H1 (cell line): ENCODE results near the gene HACE1. TPM values are rescaled to one million over a fixed set of nuclear protein-coding genes. Genes with fewer than 3 reads are reported as not detected.

Experiments
- CTCF ChIA-PET: fragments of 300-600 bp; sonication (Branson Sonifier 250); formaldehyde crosslinking; loops from one replicate; lab custom pipeline; 2021; ENCODE audit not compliant: partially characterized antibody; lab: Charles Lee
- POLR2A ChIA-PET: fragments of 300-600 bp; sonication (Branson Sonifier 250); formaldehyde crosslinking; loops from one replicate; lab custom pipeline; 2021; ENCODE audit warnings: inconsistent platforms; ENCODE audit not compliant: partially characterized antibody; lab: Charles Lee
- DNase-seq, 2 experiments: peaks; one replicate each; pipeline versions ENCODE4 v3.0.0 to v3.0.0-alpha.2; 2010 to 2022; ENCODE audit warnings: low spot score in 2 of 2, low read depth in 1 of 2, mixed read lengths in 1 of 2
- FAIRE-seq: peaks from 2 replicates; lab custom pipeline; 2011; peaks lifted over from hg19 to GRCh38; lab: Jason Lieb, UNC
- H2AFZ ChIP-seq: 2 replicates; pipeline ENCODE4 v1.8.1; 2012; ENCODE audit warnings: low read length, inconsistent platforms
- H2AK5ac ChIP-seq: 2 replicates; pipeline ENCODE4 v1.6.1; 2013; ENCODE audit warnings: low read depth, low read length
- H2BK120ac ChIP-seq: replicated peaks from 2 replicates; pipeline ENCODE3; 2013; ENCODE audit warnings: low read depth, low read length, inconsistent platforms
- H2BK12ac ChIP-seq: 2 replicates; pipeline ENCODE4 v1.6.1; 2013; ENCODE audit warnings: low read depth, low read length
- H2BK15ac ChIP-seq: 2 replicates; pipeline ENCODE4 v1.6.1; 2013; ENCODE audit warnings: low read length
- H2BK20ac ChIP-seq: 2 replicates; pipeline ENCODE4 v1.6.1; 2013; ENCODE audit warnings: low read length
- H2BK5ac ChIP-seq: 2 replicates; pipeline ENCODE4 v1.6.1; 2013; ENCODE audit warnings: low read depth, low read length
- H3K14ac ChIP-seq: 2 replicates; pipeline ENCODE4 v1.6.1; 2013; ENCODE audit warnings: inconsistent platforms; ENCODE audit not compliant: insufficient read length
- H3K18ac ChIP-seq: 2 replicates; pipeline ENCODE4 v1.6.1; 2013; ENCODE audit warnings: low read length; ENCODE audit errors: extremely low read depth
- H3K23ac ChIP-seq: 2 replicates; pipeline ENCODE4 v1.6.1; 2013; ENCODE audit warnings: inconsistent platforms; ENCODE audit not compliant: insufficient read length
- H3K23me2 ChIP-seq: 2 replicates; pipeline ENCODE4 v1.6.1; 2013; ENCODE audit warnings: low read depth, low read length
- H3K27ac ChIP-seq: 2 replicates; pipeline ENCODE4 v1.6.1; 2011; ENCODE audit warnings: low read depth, low read length, inconsistent platforms
- H3K27me3 ChIP-seq, 4 experiments: replicated peaks in 1 of 4; 1 replicate in 1 of 4; 2 replicates in 3 of 4; pipeline versions ENCODE4 v1.6.1 to v1.8.1; 2011 to 2013; ENCODE audit warnings: low read length in 3 of 4, mild to moderate bottlenecking in 3 of 4, inconsistent platforms in 2 of 4, mixed read lengths in 2 of 4, moderate library complexity in 1 of 4; ENCODE audit not compliant: control insufficient read depth in 3 of 4, insufficient read depth in 3 of 4; ENCODE audit errors: extremely low read depth in 1 of 4
- H3K36me3 ChIP-seq, 4 experiments: 2 replicates each; pipeline versions ENCODE4 v1.6.1 to v1.8.1; 2011 to 2013; ENCODE audit warnings: mild to moderate bottlenecking in 4 of 4, low read length in 3 of 4, moderate library complexity in 2 of 4, control low read depth in 1 of 4, inconsistent platforms in 1 of 4; ENCODE audit not compliant: insufficient read depth in 4 of 4, control insufficient read depth in 2 of 4
- H3K4ac ChIP-seq: replicated peaks from 2 replicates; pipeline ENCODE3; 2013; ENCODE audit warnings: low read length, low read depth, mixed read lengths, inconsistent platforms; ENCODE audit not compliant: insufficient read length
- H3K4me1 ChIP-seq, 4 experiments: replicated peaks in 1 of 4; 1 replicate in 1 of 4; 2 replicates in 3 of 4; pipeline versions ENCODE4 v1.6.1 to v1.8.1; 2011 to 2013; ENCODE audit warnings: low read length in 3 of 4, inconsistent platforms in 2 of 4, mixed read lengths in 1 of 4; ENCODE audit not compliant: insufficient read depth in 4 of 4, control insufficient read depth in 3 of 4
- H3K4me2 ChIP-seq, 2 experiments: 2 replicates each; pipeline versions ENCODE4 v1.6.1 to v1.8.1; 2011 to 2013; ENCODE audit warnings: low read depth in 2 of 2, low read length in 2 of 2, control low read depth in 1 of 2, inconsistent platforms in 1 of 2, mild to moderate bottlenecking in 1 of 2; ENCODE audit not compliant: insufficient read depth in 1 of 2
- H3K4me3 ChIP-seq, 4 experiments: fragments of 200-600, 300-600 bp in 1 of 4; sonication (generic), shearing (Covaris generic), sonication (Bioruptor Twin) in 1 of 4; 2 replicates each; pipeline versions ENCODE4 v1.5.1 to v1.8.1; 2011 to 2016; ENCODE audit warnings: low read length in 4 of 4, low read depth in 3 of 4, control low read depth in 2 of 4, inconsistent platforms in 2 of 4, mild to moderate bottlenecking in 2 of 4, mixed read lengths in 1 of 4, moderate library complexity in 1 of 4; ENCODE audit not compliant: insufficient read depth in 2 of 4; ENCODE audit errors: extremely low read depth in 1 of 4
- H3K56ac ChIP-seq: replicated peaks from 2 replicates; pipeline ENCODE3; 2013; ENCODE audit warnings: low read depth, mild to moderate bottlenecking, mixed read lengths, low read length, inconsistent platforms; ENCODE audit not compliant: insufficient read length
- H3K79me1 ChIP-seq: 2 replicates; pipeline ENCODE4 v1.6.1; 2013; ENCODE audit warnings: low read depth, low read length, control low read depth
- H3K79me2 ChIP-seq, 2 experiments: 2 replicates each; pipeline versions ENCODE4 v1.6.1 to v1.8.1; 2012 to 2013; ENCODE audit warnings: low read length in 2 of 2, mild to moderate bottlenecking in 2 of 2, inconsistent platforms in 1 of 2; ENCODE audit not compliant: insufficient read depth in 2 of 2, control insufficient read depth in 1 of 2
- H3K9ac ChIP-seq, 4 experiments: replicated peaks in 1 of 4; 1 replicate in 1 of 4; 2 replicates in 3 of 4; pipeline versions ENCODE4 v1.6.1 to v1.8.1; 2011 to 2013; ENCODE audit warnings: low read depth in 3 of 4, low read length in 3 of 4, control low read depth in 2 of 4, mild to moderate bottlenecking in 2 of 4, moderate library complexity in 2 of 4, inconsistent platforms in 1 of 4; ENCODE audit errors: extremely low read depth in 1 of 4
- H3K9me3 ChIP-seq, 2 experiments: 2 replicates each; pipeline versions ENCODE4 v1.6.1 to v1.8.1; 2012 to 2013; ENCODE audit warnings: mild to moderate bottlenecking in 2 of 2, moderate library complexity in 2 of 2, control low read depth in 1 of 2, inconsistent platforms in 1 of 2, low read depth in 1 of 2, low read length in 1 of 2, mixed read lengths in 1 of 2; ENCODE audit not compliant: insufficient read depth in 2 of 2
- H4K20me1 ChIP-seq, 2 experiments: replicated peaks in 1 of 2; 2 replicates each; pipeline versions ENCODE3 to v1.8.1; 2011 to 2013; ENCODE audit warnings: inconsistent platforms in 2 of 2, low read length in 2 of 2, mild to moderate bottlenecking in 1 of 2; ENCODE audit not compliant: insufficient read depth in 2 of 2, control insufficient read depth in 1 of 2
- H4K5ac ChIP-seq: 2 replicates; pipeline ENCODE4 v1.6.1; 2013; ENCODE audit warnings: low read length, low read depth, mixed read lengths, inconsistent platforms; ENCODE audit not compliant: insufficient read length
- H4K8ac ChIP-seq: 2 replicates; pipeline ENCODE4 v1.8.0; 2013; ENCODE audit warnings: mild to moderate bottlenecking, moderate library complexity, low read length, inconsistent platforms; ENCODE audit not compliant: insufficient read depth; ENCODE audit errors: extremely low read depth
- H4K91ac ChIP-seq: replicated peaks from 2 replicates; pipeline ENCODE3; 2013; ENCODE audit warnings: low read length, mixed read lengths, inconsistent platforms; ENCODE audit not compliant: insufficient read length
- RNF2 ChIP-seq: fragments of 200-900, 300-1000 bp; sonication (generic); IDR thresholded peaks from 2 replicates; pipeline ENCODE4 v1.7.1; 2016; ENCODE audit warnings: borderline replicate concordance, low read depth, mild to moderate bottlenecking, antibody characterized with exemption, low read length; ENCODE audit not compliant: poor library complexity, severe bottlenecking; ENCODE audit errors: missing control alignments
- TAF7 ChIP-seq: optimal IDR thresholded peaks from 2 replicates; pipeline ENCODE3; 2011; ENCODE audit warnings: low read depth, mild to moderate bottlenecking, inconsistent platforms, low read length, moderate library complexity, borderline replicate concordance
- WGBS, 2 experiments: shearing (Covaris generic) in 1 of 2; methylation state at CpG; one replicate each; pipeline versions ENCODE4 v1.1.6 to v1.1.7; 2013 to 2015; ENCODE audit warnings: low lambda C conversion rate in 2 of 2, mixed read lengths in 2 of 2, inconsistent platforms in 1 of 2, low coverage in 1 of 2, missing lambda C conversion rate in 1 of 2; ENCODE audit not compliant: insufficient replicate concordance in 2 of 2, insufficient coverage in 1 of 2, insufficient read length in 1 of 2; ENCODE audit errors: extremely low coverage in 1 of 2, missing lambda C conversion rate in 1 of 2; 5-methylcytosine and 5-hydroxymethylcytosine counted together
- polyA plus RNA-seq, 7 experiments: library from polyadenylated mRNA; depleted of rRNA in 3 of 7; stranded (reverse) in 5 of 7; unstranded in 2 of 7; fragments of >200 nt in 5 of 7; fragments of 200-250 nt in 2 of 7; gene quantifications; 1 replicate in 5 of 7; 2 replicates in 1 of 7; 4 replicates in 1 of 7; pipeline versions ENCODE4 v1.2.1 to v1.2.3, GENCODE V29; 2011 to 2013; ENCODE audit warnings: missing spikeins in 2 of 7, mixed read lengths in 2 of 7
- total RNA-seq: library from RNA; stranded (reverse); fragmentation: NEBNext Ultra II Directional; extraction: Animal tissue kit (Norgen Biotek cat#: 25700); gene quantifications from 2 replicates; pipeline ENCODE4 v1.2.1, GENCODE V29; 2021
- TF ChIP-seq, protein P1 (sequence below), 3 experiments: IDR thresholded peaks; 1 replicate in 2 of 3; 2 replicates in 1 of 3; pipeline versions ENCODE4 v1.5.1 to v1.6.1; 2011; ENCODE audit warnings: low read length in 3 of 3, mild to moderate bottlenecking in 3 of 3, inconsistent platforms in 2 of 3, low read depth in 1 of 3, moderate library complexity in 1 of 3; ENCODE audit not compliant: insufficient read depth in 1 of 3; ENCODE audit errors: control extremely low read depth in 1 of 3

The HACE1 gene
- total and polyA plus RNA-seq, 2 of the 8 experiments (the other 6 are each of a cell fraction or from before 2014, with no cell fraction given), result 7.1 to 21.3 TPM

DNA sequence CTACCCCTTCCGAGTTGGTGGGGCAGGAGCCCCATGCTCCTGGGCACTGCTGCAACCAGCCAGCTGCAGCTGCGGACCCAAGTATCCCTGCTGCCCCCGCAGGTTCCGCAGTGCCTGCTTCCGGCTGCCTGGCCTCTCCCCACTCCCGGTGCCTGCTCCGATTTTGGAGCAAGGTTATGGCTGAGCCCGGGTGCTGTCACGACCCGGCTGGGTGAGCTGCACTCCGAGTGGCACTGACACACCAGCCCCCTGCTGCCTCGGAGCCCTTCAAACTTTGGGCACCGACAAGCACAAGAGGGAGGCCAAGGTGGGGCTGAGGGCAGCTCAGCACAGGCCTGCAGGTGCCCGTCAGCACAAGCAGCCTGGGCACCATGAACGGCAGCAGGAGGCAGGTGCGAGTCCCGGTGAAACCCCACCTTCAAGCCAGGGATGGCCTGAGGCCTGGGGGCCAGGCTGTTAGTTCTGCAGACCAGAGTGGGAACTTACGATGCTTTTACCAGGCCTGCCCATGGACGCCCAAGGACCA is 25.9 kb upstream of the HACE1 start:
- H3K4me3 ChIP-seq, result no peak overlapping the region
- H3K9ac ChIP-seq, result no peak overlapping the region
- ChIA-PET CTCF (interaction anchor here (1.3 to 4.2 kb wide), 4 partner anchors 12 to 55 kb away, joined by 4 to 18 read pairs (median 4); no protein-coding TSS in a partner anchor), POLR2A (no interaction called here)
- no peak overlapping the region for H2BK20ac ChIP-seq
- no peak overlapping the region for H4K91ac ChIP-seq
- no peak overlapping the region for H2BK12ac ChIP-seq
- 81% methylated on average over 19 of the region's 19 CpGs; no CpG with 5 or more reads in 1 of the 2 experiments for WGBS, 2 experiments
- no peaks in the 10 kb centered on the region for H3K4me1 ChIP-seq
- no peaks in the 10 kb centered on the region for H3K79me1 ChIP-seq
- no peak overlapping the region for H3K27ac ChIP-seq
- H3K36me3 ChIP-seq, result peaks cover 0 to 4% (median 0%) of the 10 kb centered on the region in 4 experiments; a peak in 1 of 8 replicates
- DNase-seq (peak in 1 of 2 experiments; percentile 54), FAIRE-seq (no peak)
- no peak overlapping the region for H3K56ac ChIP-seq
- H2AFZ ChIP-seq, result peak overlapping the region; percentile 78; the same call in 1 of the 2 replicates
- no peaks in the 10 kb centered on the region for H3K23me2 ChIP-seq
- no peak overlapping the region for H3K14ac ChIP-seq
- H3K79me2 ChIP-seq, result no peaks in the 10 kb centered on the region
- no peak overlapping the region for H2BK120ac ChIP-seq
- no peak overlapping the region for H2BK15ac ChIP-seq
- no peak overlapping the region for H3K18ac ChIP-seq
- no peak overlapping the region for H2AK5ac ChIP-seq
- TF ChIP-seq RNF2 (no peak), TAF7 (no peak)
- TF ChIP-seq, protein P1, sequence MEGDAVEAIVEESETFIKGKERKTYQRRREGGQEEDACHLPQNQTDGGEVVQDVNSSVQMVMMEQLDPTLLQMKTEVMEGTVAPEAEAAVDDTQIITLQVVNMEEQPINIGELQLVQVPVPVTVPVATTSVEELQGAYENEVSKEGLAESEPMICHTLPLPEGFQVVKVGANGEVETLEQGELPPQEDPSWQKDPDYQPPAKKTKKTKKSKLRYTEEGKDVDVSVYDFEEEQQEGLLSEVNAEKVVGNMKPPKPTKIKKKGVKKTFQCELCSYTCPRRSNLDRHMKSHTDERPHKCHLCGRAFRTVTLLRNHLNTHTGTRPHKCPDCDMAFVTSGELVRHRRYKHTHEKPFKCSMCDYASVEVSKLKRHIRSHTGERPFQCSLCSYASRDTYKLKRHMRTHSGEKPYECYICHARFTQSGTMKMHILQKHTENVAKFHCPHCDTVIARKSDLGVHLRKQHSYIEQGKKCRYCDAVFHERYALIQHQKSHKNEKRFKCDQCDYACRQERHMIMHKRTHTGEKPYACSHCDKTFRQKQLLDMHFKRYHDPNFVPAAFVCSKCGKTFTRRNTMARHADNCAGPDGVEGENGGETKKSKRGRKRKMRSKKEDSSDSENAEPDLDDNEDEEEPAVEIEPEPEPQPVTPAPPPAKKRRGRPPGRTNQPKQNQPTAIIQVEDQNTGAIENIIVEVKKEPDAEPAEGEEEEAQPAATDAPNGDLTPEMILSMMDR (IDR thresholded peaks at IDR 0.05; ENCODE audit: control extremely low read depth in 1 of 3, insufficient read depth in 1 of 3, low read depth in 1 of 3, low read length in 3 of 3), result peak in 1 of 3 experiments; percentile 1; a peak in 1 of 4 replicates
- no peak overlapping the region for H3K4ac ChIP-seq
- H2BK5ac ChIP-seq, result no peak overlapping the region
- no peak overlapping the region for H3K4me2 ChIP-seq
- no peaks in the 10 kb centered on the region for H3K27me3 ChIP-seq
- H4K20me1 ChIP-seq, result no peaks in the 10 kb centered on the region
- peaks cover 6 to 14% of the 10 kb centered on the region in 2 experiments; a peak in 3 of 4 replicates for H3K9me3 ChIP-seq
- H3K23ac ChIP-seq, result no peak overlapping the region
- H4K5ac ChIP-seq, result no peak overlapping the region
- no peak overlapping the region for H4K8ac ChIP-seq
